Tibial nerve (tissue), 3 donors: ENCODE measurements around the gene TOGARAM1.

Experiments
- CTCF ChIP-seq, 5 experiments: fragments of 200-600 bp in 3 of 5; fragments of 450-650 bp in 2 of 5; sonication (generic) in 3 of 5; IDR thresholded peaks; one replicate each; pipeline ENCODE4 v1.5.1; 2016 to 2019; ENCODE audit warnings: antibody characterized with exemption in 5 of 5, mild to moderate bottlenecking in 3 of 5, moderate library complexity in 2 of 5
- POLR2A ChIP-seq, 2 donors: fragments of 450-650 bp; IDR thresholded peaks; one replicate each; pipeline ENCODE4 v1.6.1; 2017; ENCODE audit warnings: antibody characterized with exemption in 2 of 2, mild to moderate bottlenecking in 2 of 2, moderate library complexity in 2 of 2

DNA sequence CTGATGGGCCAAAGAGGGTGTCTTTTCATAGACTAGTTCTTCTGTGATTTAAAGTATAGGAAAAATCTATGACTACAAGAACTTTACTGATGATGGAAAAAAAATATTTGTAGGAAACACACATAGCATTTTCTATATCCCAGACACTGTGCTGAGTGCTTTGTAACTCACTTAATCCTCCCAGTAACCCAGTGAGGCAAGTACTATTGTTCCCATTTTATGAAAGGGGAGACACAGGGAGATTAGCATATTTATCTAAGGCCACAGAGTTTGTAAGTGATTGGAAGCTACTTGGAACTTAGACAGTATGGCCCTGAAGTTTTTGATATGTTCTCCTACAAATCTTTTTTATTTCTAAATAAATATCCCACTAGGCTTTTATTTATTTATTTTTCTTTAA is 141.8 kb downstream of the TOGARAM1 start:
- TF ChIP-seq CTCF (IDR thresholded peaks at IDR 0.05) (no peak), POLR2A (IDR thresholded peaks at IDR 0.05) (no peak)
